ENCODE data around the gene GK. TPM values are rescaled to one million over a fixed set of nuclear protein-coding genes. Genes with fewer than 3 reads are reported as not detected.

GK gene
- total RNA-seq, 4 donors from 2014 or later: 2.8 to 10.6 (median 6.4) TPM

- intact Hi-C loops (cut with DNase I; ENCODE audit: low total_unique reads): no loop called here
- DNase-seq (ENCODE audit: low spot score in 2 of 2): no peak
- 44 to 46% methylated on average over 2 of the region's 2 CpGs for WGBS, 2 donors
- H3K4me3 ChIP-seq (ENCODE audit: low read depth, poor library complexity, severe bottlenecking): no peak overlapping the region
- no peak for TF ChIP-seq CTCF (IDR thresholded peaks at IDR 0.05)
- no peak for TF ChIP-seq POLR2A (IDR thresholded peaks at IDR 0.05)
Measured at GRCh38 chrX:30688641-30689040, 35.4 kb downstream of the GK start.

GRCh38 chrX:30689116-30689515, 35.9 kb downstream of the GK start:
- DNase-seq (ENCODE audit: low spot score in 2 of 2): no peak
- TF ChIP-seq POLR2A (IDR thresholded peaks at IDR 0.05) (no peak), CTCF (IDR thresholded peaks at IDR 0.05) (no peak)
- intact Hi-C loops (cut with DNase I; ENCODE audit: low total_unique reads): no loop called here
- no peak overlapping the region for H3K4me3 ChIP-seq (ENCODE audit: low read depth, poor library complexity, severe bottlenecking)

GRCh38 chrX:30690330-30690729, 37.1 kb downstream of the GK start:
- H3K4me3 ChIP-seq (ENCODE audit: low read depth, poor library complexity, severe bottlenecking): no peak overlapping the region
- intact Hi-C loops (cut with DNase I; ENCODE audit: low total_unique reads): no loop called here
- no peak for DNase-seq (ENCODE audit: low spot score in 2 of 2)
- TF ChIP-seq CTCF (IDR thresholded peaks at IDR 0.05) (no peak), POLR2A (IDR thresholded peaks at IDR 0.05) (no peak)
- 39 to 57% methylated on average over 3 of the region's 3 CpGs for WGBS, 2 donors

- 59 to 71% methylated on average over 4 of the region's 4 CpGs for WGBS, 2 donors
- intact Hi-C loops (cut with DNase I; ENCODE audit: low total_unique reads): no loop called here
- no peak overlapping the region for H3K4me3 ChIP-seq (ENCODE audit: low read depth, poor library complexity, severe bottlenecking)
- DNase-seq (ENCODE audit: low spot score in 2 of 2): no peak
- TF ChIP-seq CTCF (IDR thresholded peaks at IDR 0.05) (no peak), POLR2A (IDR thresholded peaks at IDR 0.05) (no peak)
Measured at GRCh38 chrX:30693999-30694650, 40.9 kb downstream of the GK start.

GRCh38 chrX:30702736-30703135, 49.5 kb downstream of the GK start:
- DNase-seq (ENCODE audit: low spot score in 2 of 2): no peak
- intact Hi-C loops (cut with DNase I; ENCODE audit: low total_unique reads): no loop called here
- 56 to 90% methylated on average over 2 of the region's 2 CpGs for WGBS, 2 donors
- no peak overlapping the region for H3K4me3 ChIP-seq (ENCODE audit: low read depth, poor library complexity, severe bottlenecking)
- TF ChIP-seq POLR2A (IDR thresholded peaks at IDR 0.05): no peak
- no peak for TF ChIP-seq CTCF (IDR thresholded peaks at IDR 0.05)

- WGBS, 2 donors: 50 to 81% methylated on average over 2 to 3 of the region's 3 CpGs
- H3K4me3 ChIP-seq (ENCODE audit: low read depth, poor library complexity, severe bottlenecking): no peak overlapping the region
- intact Hi-C loops (cut with DNase I; ENCODE audit: low total_unique reads): no loop called here
Measured at GRCh38 chrX:30706216-30706775, 53.1 kb downstream of the GK start.

More at GRCh38 chrX:30706216-30706775, 53.1 kb downstream of the GK start:
- no peak for DNase-seq (ENCODE audit: low spot score in 2 of 2)
- TF ChIP-seq CTCF (IDR thresholded peaks at IDR 0.05) (no peak), POLR2A (IDR thresholded peaks at IDR 0.05) (no peak)
